AG09309 (cell line): ENCODE data around the gene HASPIN.
"Not testable (repeated sequence)": the region's sequence is repeated elsewhere in the genome, so short reads cannot be mapped to it uniquely, and the experiment has no call there.

Experiments
- DNase-seq: peaks from one replicate; pipeline ENCODE4 v3.0.0-alpha.2; 2010; ENCODE audit warnings: low read depth
- H3K4me3 ChIP-seq: 2 replicates; pipeline ENCODE4 v1.5.1; 2011; ENCODE audit warnings: mild to moderate bottlenecking, low read depth, low read length, moderate library complexity; ENCODE audit not compliant: control insufficient read depth
- CTCF ChIP-seq: IDR thresholded peaks from 2 replicates; pipeline ENCODE4 v1.5.1; 2011; ENCODE audit warnings: mild to moderate bottlenecking, low read depth, low read length, inconsistent platforms; ENCODE audit not compliant: insufficient read depth, control insufficient read depth; ENCODE audit errors: missing control alignments

Gene HASPIN

GRCh38 chr17:3732210-3732621, 8.5 kb downstream of the HASPIN start:
- no peak for DNase-seq
- TF ChIP-seq CTCF: no peak
- H3K4me3 ChIP-seq: no peak overlapping the region

GRCh38 chr17:3734911-3735276, 11.2 kb downstream of the HASPIN start:
- not testable (repeated sequence) for DNase-seq, H3K4me3 ChIP-seq

GRCh38 chr17:3735515-3735914, 11.8 kb downstream of the HASPIN start:
- no peak for TF ChIP-seq CTCF
- no peak for DNase-seq

GRCh38 chr17:3738562-3739295, 15.0 kb downstream of the HASPIN start:
- H3K4me3 ChIP-seq: no peak overlapping the region
- no peak for DNase-seq

More at GRCh38 chr17:3735515-3735914, 11.8 kb downstream of the HASPIN start:
- no peak overlapping the region for H3K4me3 ChIP-seq

GRCh38 chr17:3739422-3740124, 15.9 kb downstream of the HASPIN start:
- no peak for DNase-seq
- no peak for TF ChIP-seq CTCF
- H3K4me3 ChIP-seq: no peak overlapping the region

More at GRCh38 chr17:3738562-3739295, 15.0 kb downstream of the HASPIN start:
- no peak for TF ChIP-seq CTCF

GRCh38 chr17:3740611-3741073, 16.9 kb downstream of the HASPIN start:
- H3K4me3 ChIP-seq: no peak overlapping the region
- TF ChIP-seq CTCF: no peak
- no peak for DNase-seq

GRCh38 chr17:3744014-3744413, 20.3 kb downstream of the HASPIN start:
- TF ChIP-seq CTCF: no peak
- DNase-seq: no peak

More at GRCh38 chr17:3744014-3744413, 20.3 kb downstream of the HASPIN start:
- H3K4me3 ChIP-seq: no peak overlapping the region
